NT2/D1 (cell line): ENCODE data around the gene RSPO1.

ENCODE experiments used
- SUZ12 ChIP-seq: IDR thresholded peaks from 2 replicates; pipeline ENCODE4 v1.6.1; 2011; ENCODE audit not compliant: insufficient read length, insufficient read depth; ENCODE audit errors: extremely low read depth
- YY1 ChIP-seq: IDR thresholded peaks from 2 replicates; pipeline ENCODE4 v1.6.1; 2011; ENCODE audit not compliant: insufficient read length, insufficient read depth
- ZNF274 ChIP-seq: IDR thresholded peaks from 2 replicates; pipeline ENCODE4 v1.6.1; 2011; ENCODE audit warnings: mild to moderate bottlenecking, low read depth, low read length

GRCh38 chr1:37609994-37610393, 24.7 kb downstream of the RSPO1 start:
- no peak for TF ChIP-seq ZNF274
- TF ChIP-seq YY1 = no peak
- no peak for TF ChIP-seq SUZ12
